ENCODE results near the gene PLA2G3.

The PLA2G3 gene

DNA sequence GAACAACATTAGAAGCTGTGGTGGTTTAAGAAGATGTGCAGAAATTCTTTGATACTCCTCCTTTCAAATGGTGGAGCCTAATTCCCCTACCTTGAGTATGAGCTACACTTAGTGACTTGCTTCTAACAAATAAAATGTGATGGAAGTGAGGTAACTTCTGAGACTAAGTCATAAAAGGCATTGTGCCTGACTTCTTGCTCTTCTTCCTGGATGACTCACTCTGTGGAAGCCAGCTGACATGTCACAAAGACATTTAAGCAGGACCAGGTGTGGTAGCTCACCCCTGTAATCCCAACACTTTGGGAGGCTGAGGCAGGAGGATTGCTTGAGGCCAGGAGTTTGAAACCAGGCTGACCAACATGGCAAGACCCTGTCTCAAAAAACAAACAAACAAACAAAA is 3.9 kb upstream of the PLA2G3 start:
- DNase-seq, result peak; percentile 27

DNA sequence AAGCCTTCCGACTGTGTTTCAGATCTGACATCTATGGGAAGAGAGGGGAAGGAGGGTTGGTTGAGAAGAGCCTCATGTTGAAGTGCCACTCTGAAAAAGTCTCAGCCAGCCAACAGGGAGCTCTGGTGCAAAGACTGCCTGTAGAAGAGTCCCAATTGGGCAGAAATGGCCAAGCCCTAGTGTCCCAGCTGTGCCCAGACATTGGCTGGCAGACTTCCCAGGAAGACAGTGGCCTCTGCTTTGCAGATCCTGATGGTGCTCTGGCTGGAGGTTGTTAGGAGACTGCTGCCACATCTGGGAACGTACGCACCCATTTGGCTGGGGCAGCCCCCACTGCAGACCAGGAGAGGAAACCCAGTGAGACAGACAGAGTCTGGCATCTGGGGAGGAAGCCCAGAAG is 3.2 kb upstream of the PLA2G3 start:
- no peak for DNase-seq

DNA sequence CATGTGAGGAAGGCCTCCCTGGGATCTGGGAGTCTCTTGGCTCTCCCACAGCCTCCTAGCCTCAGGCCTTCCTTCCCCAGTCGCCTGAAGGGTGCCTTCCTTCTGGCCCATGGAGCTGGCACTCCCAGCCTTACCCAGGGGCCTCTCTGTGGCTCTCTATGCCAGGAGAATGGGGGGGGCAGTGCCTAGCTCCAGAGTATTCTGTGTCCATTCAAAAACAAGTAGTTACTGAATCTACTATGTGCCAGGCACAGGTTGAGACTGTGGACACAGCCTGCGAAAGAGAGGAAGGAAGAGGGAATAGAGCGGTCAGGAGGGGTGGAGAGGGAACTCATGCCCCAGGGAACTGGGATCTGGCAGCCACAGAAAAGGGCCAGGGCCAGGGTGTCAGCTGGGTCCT is 2.7 kb upstream of the PLA2G3 start:
- DNase-seq, result no peak

DNA sequence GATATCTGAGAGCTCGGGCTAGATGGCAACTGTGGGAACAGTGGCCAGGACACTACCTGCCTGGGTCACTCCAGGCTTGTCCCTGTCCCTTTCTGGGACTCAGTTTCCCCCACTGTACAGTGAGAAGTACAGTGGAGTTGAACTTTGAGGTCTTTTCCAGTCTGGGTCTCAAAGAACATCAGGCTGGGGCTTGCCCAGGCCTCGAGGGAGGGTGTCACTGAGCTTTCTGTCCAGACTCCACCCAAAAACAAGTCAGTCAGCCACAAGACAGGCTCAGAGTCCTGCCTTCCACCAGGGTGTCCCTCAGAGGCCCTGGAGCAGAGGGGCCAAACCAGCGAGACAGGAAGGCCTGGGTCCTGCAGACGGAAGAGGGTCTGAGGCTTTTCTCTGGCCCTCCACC is 2.0 kb upstream of the PLA2G3 start:
- no peak for DNase-seq

DNA sequence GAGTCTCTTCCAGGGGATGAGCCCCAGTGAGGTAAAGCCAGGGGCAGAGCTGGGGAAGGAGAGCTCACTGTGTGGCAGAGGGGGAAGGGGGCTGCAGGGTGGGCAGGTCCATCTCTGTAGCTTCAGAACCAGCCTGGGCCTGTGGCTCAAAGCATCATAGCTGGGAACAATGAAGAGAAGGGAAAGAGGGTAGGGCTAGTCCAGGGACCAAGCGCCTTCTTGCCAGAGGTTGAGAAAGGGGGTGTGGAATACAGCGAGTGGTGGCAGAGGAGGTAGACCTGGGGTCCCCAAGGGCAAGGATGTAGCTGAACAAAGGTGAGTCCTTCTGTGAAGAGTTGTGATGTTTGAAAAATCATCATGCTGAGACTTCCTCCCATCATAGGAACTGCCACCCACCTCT is 1.2 kb upstream of the PLA2G3 start:
- DNase-seq, result no peak

DNA sequence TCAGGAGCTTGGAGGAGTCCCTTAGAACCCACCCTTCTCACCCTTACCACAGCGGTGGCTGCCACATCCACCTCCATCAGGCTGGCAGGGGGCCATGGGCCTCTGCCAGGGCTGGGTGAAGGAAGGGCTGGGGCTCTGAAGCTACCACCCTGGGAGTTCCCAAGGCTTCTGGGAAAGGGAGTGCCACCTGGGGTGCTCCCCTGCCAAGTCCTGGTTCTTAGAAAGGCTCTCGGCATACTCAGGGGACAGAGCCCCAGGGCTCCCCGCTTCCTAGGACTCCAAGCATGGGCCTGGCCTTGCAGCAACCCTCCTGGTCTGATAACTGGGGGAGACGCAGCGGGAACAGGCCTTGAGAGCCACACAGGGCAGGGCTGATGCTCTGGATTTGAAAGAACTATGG is 438 bp upstream of the PLA2G3 start:
- DNase-seq, result no peak

DNA sequence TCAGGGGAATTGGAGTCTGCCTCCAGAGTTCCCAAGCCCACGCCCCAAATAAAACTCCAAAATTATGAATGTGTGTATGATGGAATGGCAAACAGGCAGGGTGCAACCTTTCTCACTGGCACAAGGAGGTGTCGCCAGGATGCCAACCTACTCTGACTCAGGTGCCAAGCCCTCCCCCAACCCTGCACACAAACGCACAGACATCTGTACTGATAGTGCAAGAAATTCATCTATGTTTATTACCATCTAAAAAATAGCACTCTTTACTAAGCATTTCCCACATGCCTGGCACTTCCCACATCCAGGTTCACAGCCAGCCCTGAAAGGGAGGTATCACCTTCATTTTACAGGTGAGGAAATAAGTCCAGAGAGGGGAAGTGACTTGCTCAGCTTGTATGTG is 1.2 kb downstream of the PLA2G3 start:
- DNase-seq, result no peak

DNA sequence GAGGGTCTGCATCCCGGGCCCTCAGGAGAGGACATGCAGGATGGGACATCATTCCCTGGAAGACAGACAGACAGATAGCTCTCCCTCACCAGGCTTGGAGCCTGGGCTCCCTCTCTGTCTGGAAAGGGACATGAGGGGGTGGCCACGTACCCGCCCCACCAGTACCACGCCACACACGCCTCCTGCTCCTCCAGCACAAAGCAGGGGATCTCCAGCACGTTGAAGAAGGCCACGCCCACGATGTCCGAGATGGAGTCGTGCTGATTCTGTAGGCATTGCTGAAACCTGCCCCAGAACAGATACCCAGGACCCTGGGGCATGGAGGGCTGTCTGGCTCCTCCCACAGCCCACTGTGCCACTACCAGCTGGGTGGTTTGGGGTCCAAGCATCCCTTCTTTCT is 2.2 kb downstream of the PLA2G3 start:
- DNase-seq, result no peak

DNA sequence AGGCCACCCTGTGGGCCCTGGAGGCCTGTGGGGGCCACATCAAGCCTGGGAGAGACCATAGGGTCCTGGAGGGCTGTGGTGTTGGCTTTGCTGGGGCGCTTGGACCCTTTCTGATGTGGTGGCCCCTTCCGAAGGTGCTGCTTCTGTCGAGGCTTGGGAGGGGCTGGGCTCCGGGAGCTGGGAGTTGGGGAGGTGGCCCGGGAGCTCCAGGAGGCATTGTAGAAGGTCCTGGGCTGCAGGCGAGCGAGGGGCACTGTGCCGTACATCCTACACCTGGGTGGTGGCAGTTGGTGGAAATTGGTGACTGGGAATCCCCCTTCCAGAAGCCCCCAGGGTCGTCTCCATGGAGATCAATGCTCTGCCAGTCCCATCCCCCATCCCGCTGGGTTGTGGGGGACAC is 2.6 kb downstream of the PLA2G3 start:
- DNase-seq, result no peak

DNA sequence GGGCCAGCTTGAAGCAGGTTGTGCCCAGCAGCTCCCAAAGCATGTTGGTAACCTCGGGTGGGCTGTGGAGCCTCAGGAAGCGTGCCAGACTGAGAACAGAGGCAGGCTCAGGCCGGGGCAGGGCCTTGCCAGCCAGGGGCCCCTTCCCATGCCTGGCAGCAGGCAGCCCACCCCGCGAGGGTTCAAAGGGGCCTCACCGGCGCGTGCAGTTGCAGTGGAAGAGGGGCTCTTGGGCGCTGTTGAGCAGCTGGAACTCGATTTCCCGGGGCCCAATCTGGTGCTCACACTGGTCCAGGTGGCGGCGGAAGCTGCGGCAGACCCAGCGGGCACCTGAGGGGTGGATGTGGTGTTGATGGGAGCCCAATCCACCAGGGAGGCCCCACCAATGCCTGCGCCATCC is 3.6 kb downstream of the PLA2G3 start:
- DNase-seq, result no peak

DNA sequence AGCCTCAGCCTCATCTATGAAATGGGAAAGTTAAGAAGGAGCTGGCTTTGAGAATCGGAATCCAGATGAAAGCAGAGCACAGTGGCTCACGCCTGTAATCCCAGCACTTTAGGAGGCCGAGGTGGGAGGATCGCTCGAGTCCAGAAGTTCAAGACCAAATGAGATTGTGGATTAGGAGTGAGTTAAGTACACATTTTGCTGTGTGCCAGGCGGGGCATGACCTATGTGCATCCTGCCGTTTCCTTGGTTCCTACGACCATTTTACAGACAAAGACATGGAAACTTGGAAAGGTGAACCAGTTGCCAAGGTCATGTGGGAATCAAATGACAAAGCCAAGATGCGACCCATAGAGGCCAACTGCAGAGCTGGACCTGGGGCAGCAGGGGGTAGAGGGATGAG is 4.2 kb downstream of the PLA2G3 start:
- no peak for DNase-seq

DNA sequence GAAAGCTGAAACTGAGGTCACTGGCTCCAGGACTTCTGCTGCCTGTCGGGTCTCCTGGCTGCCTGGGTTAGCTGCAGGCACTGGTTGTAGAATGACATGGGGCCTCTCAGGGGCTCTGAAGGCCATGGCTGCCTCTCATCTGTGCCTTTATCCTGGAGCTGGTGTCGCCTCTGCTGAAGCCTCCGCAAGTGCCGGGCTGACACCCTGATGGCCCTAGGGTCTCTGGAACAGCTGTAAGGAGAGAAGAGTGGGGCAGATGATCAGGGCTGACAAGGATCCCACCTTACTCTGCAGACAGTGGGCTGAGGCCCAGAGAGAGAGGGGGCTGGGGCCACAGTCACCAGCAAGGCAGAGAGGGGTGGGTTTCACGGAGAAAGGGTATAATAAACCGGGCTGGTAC is 4.6 kb downstream of the PLA2G3 start:
- DNase-seq, result no peak

DNA sequence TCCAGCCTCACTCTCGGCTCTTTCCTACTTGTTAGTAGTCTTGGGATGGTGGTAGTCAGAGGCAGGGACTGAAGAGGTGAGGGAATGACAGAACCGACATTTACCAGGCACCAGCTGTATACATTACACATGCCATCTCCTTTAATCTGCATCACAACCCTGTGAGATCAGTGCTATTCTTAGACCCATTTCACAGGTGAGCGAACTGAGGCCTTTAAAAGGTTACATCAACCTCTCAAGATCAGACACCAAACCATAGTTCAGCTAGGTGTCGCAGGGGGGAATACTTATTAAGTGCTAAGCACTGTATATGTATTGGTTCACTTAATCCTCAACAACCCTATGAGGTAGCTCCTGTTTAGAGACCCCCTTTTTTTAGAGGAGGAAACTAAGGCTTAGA is 5.6 kb downstream of the PLA2G3 start:
- no peak for DNase-seq

DNA sequence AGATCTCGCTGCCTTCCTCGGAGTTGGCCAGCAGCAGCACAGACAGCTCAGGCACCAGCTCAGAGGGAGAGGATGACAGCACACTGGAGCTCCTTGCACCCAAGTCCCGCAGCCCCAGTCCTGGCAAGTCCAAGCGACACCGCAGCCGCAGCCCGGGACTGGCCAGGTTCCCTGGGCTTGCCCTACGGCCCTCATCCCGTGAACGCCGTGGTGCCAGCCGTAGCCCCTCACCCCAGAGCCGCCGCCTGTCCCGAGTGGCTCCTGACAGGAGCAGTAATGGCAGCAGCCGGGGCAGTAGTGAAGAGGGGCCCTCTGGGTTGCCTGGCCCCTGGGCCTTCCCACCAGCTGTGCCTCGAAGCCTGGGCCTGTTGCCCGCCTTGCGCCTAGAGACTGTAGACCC is 6.4 kb downstream of the PLA2G3 start:
- DNase-seq, result no peak

DNA sequence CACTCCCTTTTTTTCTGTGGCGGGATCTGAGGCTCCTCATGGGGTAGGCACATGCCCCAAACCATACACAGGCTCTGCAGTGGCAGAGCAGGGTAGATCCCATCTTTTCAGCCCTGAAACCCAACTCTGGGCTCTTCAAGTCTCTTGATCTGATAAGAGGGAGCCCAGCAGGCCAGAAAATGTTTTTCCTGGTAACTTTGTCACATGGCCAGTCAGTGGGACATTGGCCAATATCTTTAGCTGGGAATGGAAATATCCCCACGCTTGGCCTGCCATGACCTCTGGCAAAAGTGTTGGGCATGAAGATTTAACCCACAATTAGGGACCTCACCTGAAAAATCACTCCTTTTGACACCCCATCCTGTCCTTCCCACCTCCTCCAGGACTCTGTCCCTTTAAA is 9.4 kb downstream of the PLA2G3 start:
- DNase-seq, result no peak

DNA sequence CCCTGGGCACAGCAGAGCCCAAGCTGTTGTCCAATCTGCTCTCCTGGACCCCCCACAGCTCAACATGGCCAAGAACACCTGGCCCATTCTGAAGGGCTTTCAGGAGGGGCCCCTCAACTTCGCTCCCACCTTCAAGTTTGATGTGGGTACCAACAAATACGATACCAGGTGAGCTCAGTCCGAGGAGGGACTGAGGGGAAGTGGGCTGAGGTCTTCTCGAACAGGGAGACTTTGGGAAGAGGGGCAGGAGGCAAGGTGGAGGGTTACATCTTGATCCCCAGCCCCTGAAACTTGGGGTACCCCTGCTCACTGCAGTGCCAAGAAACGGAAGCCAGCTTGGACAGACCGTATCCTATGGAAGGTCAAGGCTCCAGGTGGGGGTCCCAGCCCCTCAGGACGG is 12.2 kb downstream of the PLA2G3 start:
- DNase-seq, result no peak

DNA sequence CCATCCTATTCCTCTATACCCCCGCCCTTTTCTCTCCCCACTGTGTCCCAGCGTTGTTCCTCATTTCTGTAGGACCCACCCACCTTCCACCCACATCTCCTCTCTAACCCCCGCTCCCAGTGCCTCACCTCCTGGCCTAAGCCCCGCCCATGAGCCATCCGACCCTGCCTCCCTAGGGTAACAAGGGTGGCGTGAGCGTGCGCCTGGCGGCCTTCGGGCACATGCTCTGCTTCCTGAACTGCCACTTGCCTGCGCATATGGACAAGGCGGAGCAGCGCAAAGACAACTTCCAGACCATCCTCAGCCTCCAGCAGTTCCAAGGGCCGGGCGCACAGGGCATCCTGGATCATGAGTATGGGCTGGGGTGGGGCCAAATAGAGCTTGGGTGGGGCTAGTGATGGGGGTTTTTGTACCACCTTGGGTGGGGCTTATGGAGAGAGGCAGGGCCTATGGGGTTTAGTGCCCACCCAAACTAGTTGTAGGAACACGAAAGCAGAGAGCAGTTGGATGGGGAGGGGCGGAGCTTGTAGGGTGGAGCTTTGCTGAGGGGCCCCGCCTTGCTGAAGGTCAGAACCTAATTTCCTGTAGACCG is 13.0 kb downstream of the PLA2G3 start:
- DNase-seq, result no peak

DNA sequence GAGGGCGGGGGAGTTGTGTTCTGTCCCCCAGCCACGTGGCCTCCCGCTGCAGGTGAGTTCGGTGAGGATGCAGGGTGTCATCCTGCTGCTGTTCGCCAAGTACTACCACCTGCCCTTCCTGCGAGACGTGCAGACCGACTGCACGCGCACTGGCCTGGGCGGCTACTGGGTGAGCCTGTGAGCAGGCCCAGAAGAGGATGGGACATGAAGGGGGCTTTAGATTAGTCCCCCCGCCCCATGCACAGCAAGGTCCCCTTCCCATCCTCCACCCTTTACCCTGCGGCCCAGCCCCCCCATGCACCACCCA is 13.5 kb downstream of the PLA2G3 start:
- DNase-seq, result no peak

DNA sequence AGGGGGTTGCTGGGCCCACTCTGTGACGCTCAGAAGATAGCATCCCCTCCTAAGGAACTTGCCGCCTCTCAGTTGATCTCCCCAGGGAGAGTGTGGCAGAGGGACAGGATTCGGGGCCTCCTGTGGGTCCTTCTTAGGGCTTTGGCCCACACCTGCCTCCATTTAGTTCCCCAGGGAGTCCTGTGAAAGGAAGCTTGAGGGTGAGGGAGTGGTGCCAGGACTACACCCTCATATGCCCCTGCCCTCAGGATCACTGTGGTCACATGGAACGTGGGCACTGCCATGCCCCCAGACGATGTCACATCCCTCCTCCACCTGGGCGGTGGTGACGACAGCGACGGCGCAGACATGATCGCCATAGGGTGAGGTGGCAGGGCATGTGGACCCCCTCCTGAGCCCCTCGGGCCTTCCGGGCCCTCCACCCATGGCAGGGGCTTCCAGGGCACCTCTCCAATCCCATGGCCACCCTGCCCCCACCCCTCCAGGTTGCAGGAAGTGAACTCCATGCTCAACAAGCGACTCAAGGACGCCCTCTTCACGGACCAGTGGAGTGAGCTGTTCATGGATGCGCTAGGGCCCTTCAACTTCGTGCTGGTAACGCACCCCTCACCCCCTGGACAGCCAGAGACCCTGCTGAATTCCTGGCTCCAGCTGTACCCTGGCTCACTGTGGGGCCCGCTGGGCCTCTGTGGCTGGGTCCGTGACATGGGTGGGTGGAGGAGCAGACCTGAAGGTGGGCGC is 14.0 kb downstream of the PLA2G3 start:
- no peak for DNase-seq

DNA sequence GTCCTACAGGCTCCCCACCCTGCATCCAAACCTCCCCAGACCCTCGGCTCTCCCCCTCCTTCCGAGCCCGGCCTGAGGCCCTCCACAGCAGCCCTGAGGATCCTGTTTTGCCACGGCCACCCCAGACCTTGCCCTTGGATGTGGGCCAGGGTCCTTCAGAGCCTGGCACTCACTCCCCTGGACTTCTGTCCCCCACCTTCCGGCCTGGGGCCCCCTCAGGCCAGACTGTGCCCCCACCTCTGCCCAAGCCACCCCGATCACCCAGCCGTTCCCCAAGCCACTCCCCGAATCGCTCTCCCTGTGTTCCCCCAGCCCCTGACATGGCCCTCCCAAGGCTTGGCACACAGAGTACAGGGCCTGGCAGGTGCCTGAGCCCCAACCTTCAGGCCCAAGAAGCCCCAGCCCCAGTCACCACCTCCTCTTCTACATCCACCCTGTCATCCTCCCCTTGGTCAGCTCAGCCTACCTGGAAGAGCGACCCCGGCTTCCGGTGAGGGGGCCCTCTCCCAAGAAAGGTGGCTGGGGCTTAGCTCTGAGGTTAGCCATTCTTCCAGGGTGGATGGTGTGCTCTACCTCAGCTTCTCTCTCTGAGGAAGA is 14.7 kb downstream of the PLA2G3 start:
- no peak for DNase-seq

DNA sequence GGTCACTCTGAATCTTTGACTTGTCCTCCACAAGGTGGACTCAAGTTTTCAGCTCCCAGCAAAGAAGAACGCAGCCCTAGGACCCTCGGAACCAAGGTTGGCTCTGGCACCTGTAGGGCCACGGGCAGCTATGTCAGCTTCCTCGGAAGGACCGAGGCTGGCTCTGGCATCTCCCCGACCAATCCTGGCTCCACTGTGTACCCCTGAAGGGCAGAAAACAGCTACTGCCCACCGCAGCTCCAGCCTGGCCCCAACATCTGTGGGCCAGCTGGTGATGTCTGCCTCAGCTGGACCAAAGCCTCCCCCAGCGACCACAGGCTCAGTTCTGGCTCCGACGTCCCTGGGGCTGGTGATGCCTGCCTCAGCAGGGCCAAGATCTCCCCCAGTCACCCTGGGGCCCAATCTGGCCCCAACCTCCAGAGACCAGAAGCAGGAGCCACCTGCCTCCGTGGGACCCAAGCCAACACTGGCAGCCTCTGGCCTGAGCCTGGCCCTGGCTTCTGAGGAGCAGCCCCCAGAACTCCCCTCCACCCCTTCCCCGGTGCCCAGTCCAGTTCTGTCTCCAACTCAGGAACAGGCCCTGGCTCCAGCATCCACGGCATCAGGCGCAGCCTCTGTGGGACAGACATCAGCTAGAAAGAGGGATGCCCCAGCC is 15.4 kb downstream of the PLA2G3 start:
- no peak for DNase-seq

DNA sequence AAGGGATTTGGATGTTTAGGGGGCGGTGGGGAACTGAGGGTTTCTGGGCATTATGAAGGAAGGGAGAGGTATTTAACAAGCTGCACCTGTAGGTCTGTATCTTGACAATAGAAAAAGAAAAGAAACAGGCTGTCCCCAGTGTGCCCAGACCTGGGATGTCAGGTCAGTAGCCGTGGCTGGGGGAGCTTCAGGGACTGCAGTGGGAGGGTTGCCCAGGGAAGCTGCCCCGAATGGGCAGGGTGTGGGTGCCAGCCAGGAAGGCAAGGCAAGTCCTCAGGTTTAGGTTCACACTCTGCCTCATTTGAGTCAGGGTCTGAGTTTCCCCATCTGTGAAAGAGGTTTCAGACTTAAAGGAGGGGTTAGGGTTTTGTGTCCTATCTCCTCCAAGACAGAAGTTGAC is 16.0 kb downstream of the PLA2G3 start:
- DNase-seq, result no peak

DNA sequence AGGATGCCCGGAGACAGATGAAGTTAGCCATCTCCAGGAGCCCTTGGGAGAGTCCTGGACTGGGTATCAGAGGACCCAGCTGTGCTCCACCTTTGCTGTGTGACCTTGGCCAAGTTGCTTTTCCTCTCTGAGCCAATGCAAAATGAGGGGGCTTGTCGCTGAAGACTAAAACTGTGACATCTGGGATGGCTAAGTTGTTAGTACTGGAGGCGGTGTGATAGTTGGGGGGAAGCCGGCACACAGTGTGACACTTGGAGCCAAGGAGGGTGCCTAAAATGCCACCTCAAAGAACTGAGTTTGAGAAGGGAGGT is 17.1 kb downstream of the PLA2G3 start:
- DNase-seq, result no peak

DNA sequence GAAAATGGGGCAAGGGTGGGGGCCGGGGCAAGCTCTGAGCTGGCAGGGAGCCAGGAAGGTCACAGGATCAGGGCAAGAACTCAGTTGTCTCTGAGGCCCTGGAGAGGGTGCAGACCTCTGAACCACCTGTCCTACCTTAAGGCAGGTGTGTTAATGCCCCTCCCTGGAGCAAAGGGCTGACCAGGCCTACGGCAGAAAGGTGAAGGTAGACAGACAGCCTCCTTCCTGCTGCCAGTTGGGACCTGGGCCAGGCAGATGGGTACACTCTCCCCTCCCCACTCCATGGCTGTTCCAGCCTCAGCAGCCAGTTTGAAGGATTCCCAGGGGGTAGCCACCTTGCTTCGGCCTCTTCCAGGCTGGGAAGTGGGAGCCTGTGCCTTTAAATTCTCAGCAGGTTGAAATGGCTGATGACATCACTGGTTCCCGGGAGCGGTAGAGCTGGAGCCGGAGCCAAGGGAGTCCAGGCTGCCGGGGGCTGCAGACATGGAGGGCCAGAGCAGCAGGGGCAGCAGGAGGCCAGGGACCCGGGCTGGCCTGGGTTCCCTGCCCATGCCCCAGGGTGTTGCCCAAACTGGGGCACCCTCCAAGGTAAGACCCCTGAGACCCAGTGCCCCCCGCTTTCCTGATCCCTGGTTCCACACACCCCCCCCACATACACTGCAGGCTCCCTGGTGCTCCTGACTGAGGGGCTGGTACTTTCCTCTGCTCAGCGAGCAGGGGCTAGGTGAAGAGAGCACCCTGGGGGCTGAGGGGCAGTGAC is 17.6 kb downstream of the PLA2G3 start, which contains the start of gene INPP5J:
TSS of gene INPP5J (plus strand) at position 435 of the 760 bp plus-strand sequence. CDS start at position 484, 49 bp downstream.
- DNase-seq, result peak; percentile 55

Measured in fibroblast of skin of right quadriceps (primary cell).